ENCODE results near the gene KRT15. TPM values are rescaled to one million over a fixed set of nuclear protein-coding genes. Genes with fewer than 3 reads are reported as not detected.

KRT15 gene
- total RNA-seq, 6 experiments from 2014 or later: not detected

GRCh38 chr17:41507315-41507880, 11.3 kb downstream of the KRT15 start:
- ATAC-seq (peak in 2 of 4 donors; percentile 14 to 51), DNase-seq (no peak)
- Histone ChIP-seq H3K27me3 (no peaks in the 10 kb centered on the region), H3K36me3 (no peaks in the 10 kb centered on the region), H3K27ac (no peak overlapping the region), H3K4me3 (no peak overlapping the region), H3K9me3 (no peaks in the 10 kb centered on the region), H3K4me1 (no peaks in the 10 kb centered on the region)
- intact Hi-C loops (cut with DNase I): no loop called here
- TF ChIP-seq POLR2A (IDR thresholded peaks at IDR 0.05): no peak
- no peak for TF ChIP-seq CTCF (IDR thresholded peaks at IDR 0.05)
- 30% methylated on average over 2 of the region's 10 CpGs for WGBS (ENCODE audit: insufficient coverage, low coverage, low lambda C conversion rate, missing lambda C conversion rate)

GRCh38 chr17:41505809-41506767, 12.6 kb downstream of the KRT15 start:
- H3K9me3 ChIP-seq: no peaks in the 10 kb centered on the region
- H3K4me1 ChIP-seq: no peaks in the 10 kb centered on the region
- H3K4me3 ChIP-seq: no peak overlapping the region
- ATAC-seq: peak in 1 of 4 donors; percentile 53
- intact Hi-C loops (cut with DNase I): no loop called here
- TF ChIP-seq CTCF (IDR thresholded peaks at IDR 0.05) (no peak), POLR2A (IDR thresholded peaks at IDR 0.05) (no peak)
- H3K36me3 ChIP-seq: no peaks in the 10 kb centered on the region
- H3K27me3 ChIP-seq: no peaks in the 10 kb centered on the region
- no peak for DNase-seq
- no peak overlapping the region for H3K27ac ChIP-seq
- 63% methylated on average over 11 of the region's 14 CpGs for WGBS (ENCODE audit: insufficient coverage, low coverage, low lambda C conversion rate, missing lambda C conversion rate)

- Histone ChIP-seq H3K4me1 (no peaks in the 10 kb centered on the region), H3K9me3 (no peaks in the 10 kb centered on the region), H3K36me3 (no peaks in the 10 kb centered on the region), H3K27ac (no peak within 1 kb of the TSS), H3K27me3 (no peaks in the 10 kb centered on the region), H3K4me3 (no peak within 1 kb of the TSS)
- no peak for ATAC-seq
- TF ChIP-seq POLR2A (IDR thresholded peaks at IDR 0.05) (no peak), CTCF (IDR thresholded peaks at IDR 0.05) (no peak)
- WGBS (ENCODE audit: insufficient coverage, low coverage, low lambda C conversion rate, missing lambda C conversion rate): 57% methylated on average over 6 of the region's 17 CpGs
- DNase-seq: no peak
- intact Hi-C loops (cut with DNase I): no loop called here
These were observed 13.5 kb downstream of the KRT15 start, which contains the start of gene KRT13 for GRCh38 chr17:41505007-41505808. TSS of gene KRT13 (minus strand) at chr17:41505612. CDS start at chr17:41505550, 62 bp downstream.

GRCh38 chr17:41504246-41504977, 14.3 kb downstream of the KRT15 start:
- intact Hi-C loops (cut with DNase I): no loop called here
- 52% methylated on average over 7 of the region's 8 CpGs for WGBS (ENCODE audit: insufficient coverage, low coverage, low lambda C conversion rate, missing lambda C conversion rate)
- no peaks in the 10 kb centered on the region for H3K9me3 ChIP-seq
- TF ChIP-seq POLR2A (IDR thresholded peaks at IDR 0.05): no peak
- TF ChIP-seq CTCF (IDR thresholded peaks at IDR 0.05): no peak
- H3K4me1 ChIP-seq: no peaks in the 10 kb centered on the region
- no peaks in the 10 kb centered on the region for H3K36me3 ChIP-seq
- DNase-seq (no peak), ATAC-seq (no peak)
- H3K4me3 ChIP-seq: no peak overlapping the region
- no peak overlapping the region for H3K27ac ChIP-seq
- H3K27me3 ChIP-seq: no peaks in the 10 kb centered on the region

All from right lobe of liver (tissue), 6 donors.